HEK293 (cell line): ENCODE data around the gene GAS2L3.
A peak's percentile ranks its signal among the peaks of the same experiment; 100 is the strongest.

ENCODE experiments used
- ELK4 ChIP-seq: IDR thresholded peaks from 2 replicates; pipeline ENCODE4 v1.6.1; 2011; ENCODE audit warnings: mild to moderate bottlenecking, low read depth, low read length, borderline replicate concordance
- KLF10 ChIP-seq: fragments of 450-650 bp; IDR thresholded peaks from 2 replicates; pipeline ENCODE4 v1.5.1; 2018; ENCODE audit warnings: missing biosample characterization, mild to moderate bottlenecking, missing genetic modification characterization
- MEIS1 ChIP-seq: sonication (generic); formaldehyde crosslinking; IDR thresholded peaks from 2 replicates; pipeline ENCODE4 v1.8.1; 2022; ENCODE audit warnings: missing genetic modification reagents, mild to moderate bottlenecking, borderline replicate concordance
- MZF1 ChIP-seq: fragments of 450-650 bp; formaldehyde crosslinking; IDR thresholded peaks from 2 replicates; pipeline ENCODE4 v1.5.1; 2017; ENCODE audit warnings: missing biosample characterization, missing genetic modification characterization, borderline replicate concordance
- OSR2 ChIP-seq: fragments of 450-650 bp; formaldehyde crosslinking; IDR thresholded peaks from 2 replicates; pipeline ENCODE4 v1.5.1; 2016; ENCODE audit warnings: missing biosample characterization, missing genetic modification characterization
- SETDB1 ChIP-seq: IDR thresholded peaks from one replicate; pipeline ENCODE4 v1.6.1; 2017; ENCODE audit warnings: mild to moderate bottlenecking, low read length, moderate library complexity, mixed read lengths; ENCODE audit not compliant: insufficient read length
- SP7 ChIP-seq: fragments of 450-650 bp; formaldehyde crosslinking; IDR thresholded peaks from 2 replicates; pipeline ENCODE4 v1.5.1; 2016; ENCODE audit warnings: missing biosample characterization, missing genetic modification characterization
- YY1 ChIP-seq: fragments of 450-650 bp; formaldehyde crosslinking; IDR thresholded peaks from 2 replicates; pipeline ENCODE4 v1.5.1; 2018; ENCODE audit warnings: missing biosample characterization, missing genetic modification characterization
- YY2 ChIP-seq: fragments of 450-650 bp; formaldehyde crosslinking; IDR thresholded peaks from 2 replicates; pipeline ENCODE4 v1.5.1; 2016; ENCODE audit warnings: missing biosample characterization, missing genetic modification characterization
- ZBTB17 ChIP-seq: fragments of 450-650 bp; formaldehyde crosslinking; IDR thresholded peaks from 2 replicates; pipeline ENCODE4 v1.5.1; 2016; ENCODE audit warnings: missing biosample characterization, missing genetic modification characterization
- ZBTB7A ChIP-seq: fragments of 450-650 bp; formaldehyde crosslinking; IDR thresholded peaks from 2 replicates; pipeline ENCODE4 v1.5.1; 2016; ENCODE audit warnings: low read depth, missing biosample characterization, missing genetic modification characterization
- ZBTB8A ChIP-seq: fragments of 450-650 bp; formaldehyde crosslinking; IDR thresholded peaks from 2 replicates; pipeline ENCODE4 v1.5.1; 2016; ENCODE audit warnings: missing biosample characterization, missing genetic modification characterization
- ZNF121 ChIP-seq: fragments of 450-650 bp; formaldehyde crosslinking; IDR thresholded peaks from 2 replicates; pipeline ENCODE4 v1.5.1; 2016; ENCODE audit warnings: missing biosample characterization, missing genetic modification characterization
- ZNF133 ChIP-seq: fragments of 450-650 bp; formaldehyde crosslinking; IDR thresholded peaks from 2 replicates; pipeline ENCODE4 v1.5.1; 2016; ENCODE audit warnings: missing biosample characterization, missing genetic modification characterization
- ZNF184 ChIP-seq: fragments of 450-650 bp; IDR thresholded peaks from 2 replicates; pipeline ENCODE4 v1.5.1; 2018; ENCODE audit warnings: missing biosample characterization, mild to moderate bottlenecking, missing genetic modification characterization
- ZNF202 ChIP-seq: fragments of 450-650 bp; formaldehyde crosslinking; IDR thresholded peaks from 2 replicates; pipeline ENCODE4 v1.5.1; 2016; ENCODE audit warnings: missing biosample characterization, missing genetic modification characterization, borderline replicate concordance
- ZNF26 ChIP-seq: fragments of 450-650 bp; formaldehyde crosslinking; IDR thresholded peaks from 2 replicates; pipeline ENCODE4 v1.5.1; 2016; ENCODE audit warnings: missing biosample characterization, missing genetic modification characterization
- ZNF292 ChIP-seq: fragments of 450-650 bp; formaldehyde crosslinking; IDR thresholded peaks from 2 replicates; pipeline ENCODE4 v1.5.1; 2016; ENCODE audit warnings: low read depth, missing biosample characterization, missing genetic modification characterization, borderline replicate concordance
- ZNF335 ChIP-seq: fragments of 450-650 bp; formaldehyde crosslinking; conservative IDR thresholded peaks from 2 replicates; pipeline ENCODE4 v1.5.1; 2016; ENCODE audit warnings: missing biosample characterization, missing genetic modification characterization
- ZNF341 ChIP-seq: fragments of 450-650 bp; formaldehyde crosslinking; IDR thresholded peaks from 2 replicates; pipeline ENCODE4; 2016; ENCODE audit warnings: low read depth, missing biosample characterization, missing genetic modification characterization
- ZNF362 ChIP-seq: fragments of 450-650 bp; formaldehyde crosslinking; IDR thresholded peaks from 2 replicates; pipeline ENCODE4 v1.5.1; 2016; ENCODE audit warnings: missing biosample characterization, missing genetic modification characterization
- ZNF366 ChIP-seq: fragments of 450-650 bp; formaldehyde crosslinking; conservative IDR thresholded peaks from 2 replicates; pipeline ENCODE4 v1.5.1; 2016; ENCODE audit warnings: missing biosample characterization, missing genetic modification characterization
- ZNF37A ChIP-seq: fragments of 450-650 bp; IDR thresholded peaks from 2 replicates; pipeline ENCODE4 v1.5.1; 2018; ENCODE audit warnings: missing biosample characterization, missing genetic modification characterization
- ZNF394 ChIP-seq: fragments of 450-650 bp; formaldehyde crosslinking; IDR thresholded peaks from 2 replicates; pipeline ENCODE4 v1.5.1; 2016; ENCODE audit warnings: missing biosample characterization, missing genetic modification characterization, mild to moderate bottlenecking, moderate library complexity, borderline replicate concordance
- ZNF518A ChIP-seq: fragments of 450-650 bp; formaldehyde crosslinking; conservative IDR thresholded peaks from 2 replicates; pipeline ENCODE4 v1.5.1; 2016; ENCODE audit warnings: low read depth, missing biosample characterization, missing genetic modification characterization
- ZNF529 ChIP-seq: fragments of 450-650 bp; formaldehyde crosslinking; IDR thresholded peaks from 2 replicates; pipeline ENCODE4 v1.5.1; 2017; ENCODE audit warnings: missing genetic modification characterization, missing biosample characterization; ENCODE audit not compliant: insufficient replicate concordance
- ZNF585B ChIP-seq: fragments of 450-650 bp; formaldehyde crosslinking; IDR thresholded peaks from 2 replicates; pipeline ENCODE4 v1.5.1; 2016; ENCODE audit warnings: missing biosample characterization, missing genetic modification characterization
- ZNF629 ChIP-seq: fragments of 450-650 bp; formaldehyde crosslinking; IDR thresholded peaks from 2 replicates; pipeline ENCODE4 v1.5.1; 2017; ENCODE audit warnings: missing biosample characterization, missing genetic modification characterization
- ZNF677 ChIP-seq: fragments of 450-650 bp; IDR thresholded peaks from 2 replicates; pipeline ENCODE4 v1.5.0; 2018; ENCODE audit warnings: missing biosample characterization, mild to moderate bottlenecking, missing genetic modification characterization, moderate library complexity
- ZNF707 ChIP-seq: fragments of 450-650 bp; formaldehyde crosslinking; IDR thresholded peaks from 2 replicates; pipeline ENCODE4 v1.5.1; 2016; ENCODE audit warnings: missing biosample characterization, missing genetic modification characterization
- ZNF837 ChIP-seq: fragments of 450-650 bp; formaldehyde crosslinking; IDR thresholded peaks from 2 replicates; pipeline ENCODE4 v1.5.1; 2016; ENCODE audit warnings: missing biosample characterization, missing genetic modification characterization

The GAS2L3 gene

GRCh38 chr12:100576331-100577036 is 3.0 kb downstream of the GAS2L3 start (continued):
- TF ChIP-seq MEIS1 (CRISPR knock-in tag) (no peak), ZNF37A (tag by site-specific recombination) (no peak), ZNF362 (tag by site-specific recombination) (no peak), ZNF292 (no peak), ZNF335 (tag by site-specific recombination) (peak; percentile 69), SP7 (peak; percentile 94), ZNF529 (no peak), KLF10 (tag by site-specific recombination) (peak; percentile 55; the same call in 1 of the 2 replicates), ELK4 (no peak), YY1 (tag by site-specific recombination) (no peak), ZNF585B (tag by site-specific recombination) (no peak), ZNF121 (no peak), ZBTB17 (peak; percentile 55), ZBTB8A (no peak), ZNF202 (no peak), ZNF518A (tag by site-specific recombination) (peak; percentile 58), OSR2 (peak; percentile 83), ZNF133 (tag by site-specific recombination) (no peak), ZNF629 (tag by site-specific recombination) (peak; percentile 97), ZBTB7A (tag by site-specific recombination) (no peak), ZNF26 (no peak), ZNF837 (tag by site-specific recombination) (no peak), ZNF366 (peak; percentile 84), ZNF394 (tag by site-specific recombination) (no peak; the same call in 1 of the 2 replicates), ZNF341 (tag by site-specific recombination) (no peak), ZNF184 (tag by site-specific recombination) (peak; percentile 85), MZF1 (tag by site-specific recombination) (no peak), SETDB1 (peak; percentile 26), ZNF707 (no peak), ZNF677 (tag by site-specific recombination) (no peak), YY2 (tag by site-specific recombination) (no peak)
